Measurements from ENCODE around the gene PRKCZ. TPM values are rescaled to one million over a fixed set of nuclear protein-coding genes. Genes with fewer than 3 reads are reported as not detected.
"Not testable (repeated sequence)": the region's sequence is repeated elsewhere in the genome, so short reads cannot be mapped to it uniquely, and the experiment has no call there.

The PRKCZ gene
- total and polyA plus RNA-seq, 7 experiments from 2014 or later, result 3.6 to 29.6 (median 24.0) TPM

DNA sequence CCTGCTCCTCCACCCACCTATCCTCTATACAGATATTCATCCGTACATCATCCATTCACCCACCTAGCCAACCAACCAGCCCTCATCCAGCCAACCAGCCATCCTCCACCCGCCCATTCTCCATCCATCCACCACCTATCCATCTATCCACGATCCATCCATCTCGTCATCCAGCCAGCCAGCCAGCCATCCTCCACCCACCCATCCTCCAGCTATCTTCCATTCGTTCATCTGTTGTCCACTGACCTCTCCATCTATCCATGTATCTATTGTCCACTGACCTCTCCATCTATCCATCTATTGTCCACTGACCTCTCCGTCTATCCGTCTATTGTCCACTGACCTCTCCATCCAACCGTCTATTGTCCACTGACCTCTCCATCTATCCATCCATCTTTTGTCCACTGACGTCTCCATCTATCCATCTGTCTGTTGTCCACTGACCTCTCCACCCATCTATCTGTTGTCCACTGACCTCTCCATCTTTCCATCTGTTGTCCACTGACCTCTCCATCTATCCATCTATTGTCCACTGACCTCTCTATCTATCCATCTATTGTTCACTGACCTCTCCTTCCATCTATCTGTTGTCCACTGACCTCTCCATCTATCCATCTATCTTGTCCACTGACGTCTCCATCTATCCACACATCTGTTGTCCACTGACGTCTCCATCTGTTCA, 96.8 kb downstream of the PRKCZ start:
- peaks cover 0 to 4% (median 0%) of the 10 kb centered on the region in 5 donors for H3K36me3 Mint-ChIP-seq
- POLR2A ChIA-PET, result no interaction called here
- CTCF ChIA-PET, result no interaction called here
- Histone ChIP-seq H3K4me3 (ENCODE audit: low read length) (no peak overlapping the region), H3K36me3 (ENCODE audit: control insufficient read depth in 2 of 3, insufficient read depth in 3 of 3, low read length in 3 of 3) (peaks cover 0 to 6% (median 0%) of the 10 kb centered on the region in 3 experiments), H3K4me1 (ENCODE audit: control insufficient read depth in 2 of 2, insufficient read depth in 2 of 2, low read length in 2 of 2) (peaks cover 35% of the 10 kb centered on the region in 2 donors), H3K27me3 (ENCODE audit: control insufficient read depth in 2 of 2, insufficient read depth in 2 of 2, low read length in 2 of 2) (no peaks in the 10 kb centered on the region), H3K9me3 (ENCODE audit: control insufficient read depth in 2 of 3, low read length in 3 of 3) (no peaks in the 10 kb centered on the region), H3K27ac (ENCODE audit: low read depth, low read length) (peak overlapping the region; percentile 19)
- no peaks in the 10 kb centered on the region for H3K27me3 Mint-ChIP-seq
- no peak overlapping the region for H3K27ac Mint-ChIP-seq
- peaks cover 0 to 18% (median 10%) of the 10 kb centered on the region in 7 donors for H3K4me1 Mint-ChIP-seq
- DNase-seq (no peak), ATAC-seq (no peak)
- H3K4me3 Mint-ChIP-seq, result no peak overlapping the region
- intact Hi-C loops (cut with micrococcal nuclease), result loop anchor here in 1 of 2 donors (1.0 to 5.0 kb wide), 2 partner anchors 14 to 40 kb away; no protein-coding TSS in a partner anchor
- no peaks in the 10 kb centered on the region for H3K9me3 Mint-ChIP-seq

DNA sequence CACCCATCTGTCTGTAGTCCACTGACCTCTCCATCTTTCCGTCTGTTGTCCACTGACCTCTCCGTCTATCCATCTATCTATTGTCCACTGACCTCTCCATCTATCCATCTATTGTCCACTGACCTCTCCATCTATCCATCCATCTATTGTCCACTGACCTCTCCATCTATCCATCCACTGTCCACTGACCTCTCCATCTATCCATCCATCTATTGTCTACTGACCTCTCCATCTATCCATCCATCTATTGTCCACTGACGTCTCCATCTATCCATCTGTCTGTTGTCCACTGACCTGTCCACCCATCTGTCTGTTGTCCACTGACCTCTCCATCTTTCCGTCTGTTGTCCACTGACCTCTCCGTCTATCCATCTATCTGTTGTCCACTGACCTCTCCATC, 97.7 kb downstream of the PRKCZ start:
- H3K9me3 Mint-ChIP-seq; H3K27ac Mint-ChIP-seq; H3K27me3 Mint-ChIP-seq; H3K27me3 ChIP-seq (ENCODE audit: control insufficient read depth in 2 of 2, insufficient read depth in 2 of 2, low read length in 2 of 2); ATAC-seq; H3K4me3 Mint-ChIP-seq; H3K9me3 ChIP-seq (ENCODE audit: control insufficient read depth in 2 of 3, low read length in 3 of 3); POLR2A ChIA-PET; H3K36me3 Mint-ChIP-seq; CTCF ChIA-PET; DNase-seq; H3K27ac ChIP-seq (ENCODE audit: low read depth, low read length); H3K36me3 ChIP-seq (ENCODE audit: control insufficient read depth in 2 of 3, insufficient read depth in 3 of 3, low read length in 3 of 3): not testable (repeated sequence)
- Histone ChIP-seq H3K4me1 (ENCODE audit: control insufficient read depth in 2 of 2, insufficient read depth in 2 of 2, low read length in 2 of 2) (peaks cover 35 to 40% of the 10 kb centered on the region in 2 donors), H3K4me3 (ENCODE audit: low read length) (peak overlapping the region; percentile 51)
- peaks cover 0 to 22% (median 14%) of the 10 kb centered on the region in 7 donors for H3K4me1 Mint-ChIP-seq
- intact Hi-C loops (cut with micrococcal nuclease), result loop anchor here in 1 of 2 donors (5.0 kb wide), 1 partner anchor 39 kb away; no protein-coding TSS in a partner anchor

DNA sequence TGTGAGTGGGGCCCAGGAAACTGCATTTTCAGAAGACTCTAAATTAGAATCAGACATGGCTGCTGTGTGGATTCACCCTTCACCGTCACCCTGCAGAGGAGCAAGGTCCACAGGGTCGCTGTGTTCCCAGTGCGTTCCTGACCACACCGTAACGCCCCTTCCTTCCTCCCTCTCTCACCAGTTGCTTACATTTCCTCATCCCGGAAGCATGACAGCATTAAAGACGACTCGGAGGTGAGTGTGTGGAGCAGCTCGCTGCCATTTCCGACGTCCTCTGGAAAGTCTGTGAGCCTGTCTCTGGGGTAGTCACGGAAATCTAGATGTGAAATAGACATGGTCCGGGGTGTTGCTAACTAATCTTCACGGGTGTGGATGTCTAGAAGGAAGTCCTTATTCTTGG, 98.5 kb downstream of the PRKCZ start:
- Histone ChIP-seq H3K27me3 (ENCODE audit: control insufficient read depth in 2 of 2, insufficient read depth in 2 of 2, low read length in 2 of 2) (no peaks in the 10 kb centered on the region), H3K9me3 (ENCODE audit: control insufficient read depth in 2 of 3, low read length in 3 of 3) (no peaks in the 10 kb centered on the region), H3K36me3 (ENCODE audit: control insufficient read depth in 2 of 3, insufficient read depth in 3 of 3, low read length in 3 of 3) (peaks cover 0 to 6% (median 0%) of the 10 kb centered on the region in 3 experiments), H3K4me3 (ENCODE audit: low read length) (peak overlapping the region; percentile 51), H3K27ac (ENCODE audit: low read depth, low read length) (peak overlapping the region; percentile 54), H3K4me1 (ENCODE audit: control insufficient read depth in 2 of 2, insufficient read depth in 2 of 2, low read length in 2 of 2) (peaks cover 35 to 45% of the 10 kb centered on the region in 2 donors)
- Mint-ChIP-seq H3K36me3 (peaks cover 0 to 6% (median 4%) of the 10 kb centered on the region in 5 donors), H3K9me3 (no peaks in the 10 kb centered on the region), H3K27me3 (no peaks in the 10 kb centered on the region), H3K4me3 (no peak overlapping the region), H3K27ac (no peak overlapping the region), H3K4me1 (peaks cover 0 to 27% (median 18%) of the 10 kb centered on the region in 7 donors)
- POLR2A ChIA-PET, result interaction anchor here (0.7 to 1.1 kb wide), 3 partner anchors 9 to 46 kb away, joined by 3 to 7 read pairs (median 4); partner anchors contain the start of gene FAAP20
- ATAC-seq (peak; percentile 77), DNase-seq (peak in 8 of 9 donors; percentile 33 to 79 (median 67))
- CTCF ChIA-PET, result interaction anchor here (4.2 kb wide), 1 partner anchor 9 kb away, joined by 25 read pairs; no protein-coding TSS in a partner anchor
- intact Hi-C loops (cut with micrococcal nuclease), result loop anchor here in 1 of 2 donors (5.0 kb wide), 1 partner anchor 39 kb away; no protein-coding TSS in a partner anchor

DNA sequence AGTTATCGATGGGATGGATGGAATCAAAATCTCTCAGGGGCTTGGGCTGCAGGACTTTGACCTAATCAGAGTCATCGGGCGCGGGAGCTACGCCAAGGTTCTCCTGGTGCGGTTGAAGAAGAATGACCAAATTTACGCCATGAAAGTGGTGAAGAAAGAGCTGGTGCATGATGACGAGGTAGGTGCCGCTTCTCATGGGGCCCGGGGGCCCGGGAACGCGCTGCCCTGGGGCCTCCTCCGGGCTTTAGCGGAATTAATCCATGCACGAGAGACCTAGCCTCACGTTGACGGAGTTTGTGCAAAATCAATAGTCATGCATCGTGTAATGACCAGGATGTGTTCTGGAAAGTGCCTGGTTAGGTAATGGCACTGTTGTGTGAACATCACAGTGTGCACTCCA, 100.6 kb downstream of the PRKCZ start:
- peaks cover 5 to 19% (median 15%) of the 10 kb centered on the region in 5 donors for H3K36me3 Mint-ChIP-seq
- peak overlapping the region in 4 of 10 donors; percentile 9 to 53 (median 46) for H3K4me3 Mint-ChIP-seq
- Histone ChIP-seq H3K36me3 (ENCODE audit: control insufficient read depth in 2 of 3, insufficient read depth in 3 of 3, low read length in 3 of 3) (peaks cover 0 to 8% (median 0%) of the 10 kb centered on the region in 3 experiments), H3K27ac (ENCODE audit: low read depth, low read length) (no peak overlapping the region), H3K4me1 (ENCODE audit: control insufficient read depth in 2 of 2, insufficient read depth in 2 of 2, low read length in 2 of 2) (peaks cover 35 to 45% of the 10 kb centered on the region in 2 donors), H3K9me3 (ENCODE audit: control insufficient read depth in 2 of 3, low read length in 3 of 3) (no peaks in the 10 kb centered on the region), H3K27me3 (ENCODE audit: control insufficient read depth in 2 of 2, insufficient read depth in 2 of 2, low read length in 2 of 2) (no peaks in the 10 kb centered on the region), H3K4me3 (ENCODE audit: low read length) (no peak overlapping the region)
- H3K27me3 Mint-ChIP-seq, result no peaks in the 10 kb centered on the region
- DNase-seq, result no peak
- ChIA-PET CTCF (interaction anchor here (1.7 to 4.2 kb wide), 2 partner anchors 11 to 24 kb away, joined by 6 to 25 read pairs; no protein-coding TSS in a partner anchor), POLR2A (interaction anchor here (0.6 to 0.8 kb wide), 2 partner anchors 95 to 1178 kb away, joined by 3 to 4 read pairs; no protein-coding TSS in a partner anchor)
- H3K27ac Mint-ChIP-seq, result peak overlapping the region in 5 of 9 donors; percentile 20 to 64 (median 50)
- intact Hi-C loops (cut with micrococcal nuclease), result no loop called here
- H3K9me3 Mint-ChIP-seq, result peaks cover 0 to 6% (median 0%) of the 10 kb centered on the region in 11 donors
- H3K4me1 Mint-ChIP-seq, result peaks cover 3 to 29% (median 26%) of the 10 kb centered on the region in 7 donors
- peak; percentile 8 for ATAC-seq

DNA sequence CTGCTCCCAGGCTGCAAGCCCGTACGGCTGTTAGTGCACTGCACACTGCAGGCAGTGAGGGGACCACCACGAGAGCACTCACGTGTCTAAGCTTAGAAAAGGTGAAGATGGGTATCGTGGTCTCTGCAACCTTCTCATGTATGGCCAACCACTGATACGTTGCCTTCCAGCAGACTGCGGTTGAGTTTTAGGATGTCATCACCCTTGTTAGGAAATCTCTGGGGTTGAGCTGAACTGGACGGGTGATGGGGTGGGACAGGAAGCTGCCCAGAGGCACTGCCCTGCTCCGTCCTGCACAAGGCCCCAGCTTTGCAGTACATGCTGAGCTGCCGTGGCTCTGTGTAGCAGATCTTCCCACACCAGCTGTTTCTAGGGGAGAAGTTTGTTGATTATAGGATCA, 101.0 kb downstream of the PRKCZ start:
- no peak for DNase-seq
- intact Hi-C loops (cut with micrococcal nuclease), result no loop called here
- H3K4me3 Mint-ChIP-seq, result no peak overlapping the region
- H3K36me3 Mint-ChIP-seq, result peaks cover 5 to 22% (median 20%) of the 10 kb centered on the region in 5 donors
- H3K9me3 Mint-ChIP-seq, result peaks cover 0 to 6% (median 0%) of the 10 kb centered on the region in 11 donors
- H3K27me3 Mint-ChIP-seq, result no peaks in the 10 kb centered on the region
- H3K4me1 Mint-ChIP-seq, result peaks cover 3 to 29% (median 26%) of the 10 kb centered on the region in 7 donors
- Histone ChIP-seq H3K4me1 (ENCODE audit: control insufficient read depth in 2 of 2, insufficient read depth in 2 of 2, low read length in 2 of 2) (peaks cover 31 to 41% of the 10 kb centered on the region in 2 donors), H3K9me3 (ENCODE audit: control insufficient read depth in 2 of 3, low read length in 3 of 3) (no peaks in the 10 kb centered on the region), H3K36me3 (ENCODE audit: control insufficient read depth in 2 of 3, insufficient read depth in 3 of 3, low read length in 3 of 3) (peaks cover 0 to 13% (median 0%) of the 10 kb centered on the region in 3 experiments), H3K27ac (ENCODE audit: low read depth, low read length) (no peak overlapping the region), H3K4me3 (ENCODE audit: low read length) (no peak overlapping the region), H3K27me3 (ENCODE audit: control insufficient read depth in 2 of 2, insufficient read depth in 2 of 2, low read length in 2 of 2) (no peaks in the 10 kb centered on the region)
- POLR2A ChIA-PET, result interaction anchor here (0.6 to 0.8 kb wide), 2 partner anchors 96 to 1179 kb away, joined by 3 to 4 read pairs; no protein-coding TSS in a partner anchor
- CTCF ChIA-PET, result interaction anchor here (1.7 to 4.2 kb wide), 2 partner anchors 11 to 23 kb away, joined by 6 to 25 read pairs; no protein-coding TSS in a partner anchor
- ATAC-seq, result peak; percentile 75
- peak overlapping the region in 6 of 9 donors; percentile 29 to 72 (median 63) for H3K27ac Mint-ChIP-seq

DNA sequence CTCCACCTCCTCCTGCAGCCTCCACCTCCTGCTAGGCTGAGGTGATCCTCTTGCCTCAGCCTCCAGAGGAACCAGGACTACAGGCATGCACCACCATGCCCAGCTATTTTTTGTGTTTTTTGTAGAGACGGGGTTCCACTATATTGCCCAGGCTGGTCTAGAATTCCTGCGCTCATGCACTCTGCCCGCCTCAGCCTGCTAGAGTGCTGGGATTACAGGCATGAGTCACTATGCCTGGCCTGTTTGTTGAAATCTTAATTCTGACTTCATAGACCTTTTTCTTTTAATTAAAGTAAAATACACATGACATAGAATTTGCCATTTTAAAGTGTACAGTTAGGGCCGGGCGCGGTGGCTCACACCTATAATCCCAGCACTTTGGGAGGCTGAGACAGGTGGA, 101.7 kb downstream of the PRKCZ start:
- intact Hi-C loops (cut with micrococcal nuclease), result no loop called here
- peaks cover 5 to 28% (median 23%) of the 10 kb centered on the region in 5 donors for H3K36me3 Mint-ChIP-seq
- POLR2A ChIA-PET, result interaction anchor here (1.2 kb wide), 1 partner anchor 11 kb away, joined by 4 read pairs; no protein-coding TSS in a partner anchor

More for the DNA sequence above, 101.7 kb downstream of the PRKCZ start:
- no peaks in the 10 kb centered on the region for H3K9me3 ChIP-seq (ENCODE audit: control insufficient read depth in 2 of 3, low read length in 3 of 3)
- peaks cover 0 to 6% (median 0%) of the 10 kb centered on the region in 11 donors for H3K9me3 Mint-ChIP-seq
- no peaks in the 10 kb centered on the region for H3K27me3 ChIP-seq (ENCODE audit: control insufficient read depth in 2 of 2, insufficient read depth in 2 of 2, low read length in 2 of 2)
- CTCF ChIA-PET, result interaction anchor here (1.7 to 4.2 kb wide), 2 partner anchors 12 to 23 kb away, joined by 6 to 25 read pairs; no protein-coding TSS in a partner anchor
- H3K4me1 Mint-ChIP-seq, result peaks cover 3 to 29% (median 26%) of the 10 kb centered on the region in 7 donors
- no peak overlapping the region for H3K4me3 ChIP-seq (ENCODE audit: low read length)
- peak overlapping the region in 2 of 9 donors; percentile 66 to 93 for H3K27ac Mint-ChIP-seq
- H3K36me3 ChIP-seq (ENCODE audit: control insufficient read depth in 2 of 3, insufficient read depth in 3 of 3, low read length in 3 of 3), result peaks cover 0 to 17% (median 0%) of the 10 kb centered on the region in 3 experiments
- DNase-seq (no peak), ATAC-seq (no peak)
- peaks cover 24 to 35% of the 10 kb centered on the region in 2 donors for H3K4me1 ChIP-seq (ENCODE audit: control insufficient read depth in 2 of 2, insufficient read depth in 2 of 2, low read length in 2 of 2)
- no peak overlapping the region for H3K27ac ChIP-seq (ENCODE audit: low read depth, low read length)
- H3K27me3 Mint-ChIP-seq, result no peaks in the 10 kb centered on the region
- no peak overlapping the region for H3K4me3 Mint-ChIP-seq
